AG04450 (cell line): ENCODE results near the gene SLC16A12. TPM values are rescaled to one million over a fixed set of nuclear protein-coding genes. Genes with fewer than 3 reads are reported as not detected.

ENCODE experiments used
- polyA plus RNA-seq: library from polyadenylated mRNA; depleted of rRNA; stranded (reverse); fragments of >200 nt; gene quantifications from 2 replicates; pipeline ENCODE4 v1.2.3, GENCODE V29; 2011; rRNA removed

The SLC16A12 gene
- polyA plus RNA-seq, 1 experiment, result 1.5 TPM

Other genes starting within 250 kb of the SLC16A12 start
- gene IFIT2, start 233.5 kb downstream of the SLC16A12 start, polyA plus RNA-seq, result 2.9 and 3.8 TPM in 2 replicates
- 6.3 and 8.7 TPM in 2 replicates for gene IFIT3, start 207.6 kb downstream of the SLC16A12 start, polyA plus RNA-seq
- gene IFIT1B, start 157.5 kb downstream of the SLC16A12 start, polyA plus RNA-seq, result not detected in 2 replicates
- 24.3 and 32.8 TPM in 2 replicates for gene IFIT1, start 143.0 kb downstream of the SLC16A12 start, polyA plus RNA-seq
- 11.2 and 14.9 TPM in 2 replicates for gene IFIT5, start 121.0 kb downstream of the SLC16A12 start, polyA plus RNA-seq
- 6.9 and 9.2 TPM in 2 replicates for gene PANK1, start 109.6 kb upstream of the SLC16A12 start, polyA plus RNA-seq
- gene KIF20B, start 166.0 kb upstream of the SLC16A12 start, polyA plus RNA-seq, result 2.4 and 4.5 TPM in 2 replicates